K562 (cell line): Measurements from ENCODE around the gene PCDHA7. TPM values are rescaled to one million over a fixed set of nuclear protein-coding genes. Genes with fewer than 3 reads are reported as not detected.

Experiments
- ATAC-seq: fragments of 200-7000 bp; cut with Tn5 transposase; 3 replicates; pipeline ENCODE4 v1.9.1; 2020; ENCODE audit warnings: moderate library complexity
- BruUV-seq: library from RNA; stranded (reverse); fragments of 400-500 nt; replicated peaks from 2 replicates; lab custom pipeline; 2021; lab: Mats Ljungman, UMichigan
- CTCF ChIA-PET: fragments of 300-600 bp; formaldehyde crosslinking; extraction: SDS; loops from one replicate; lab custom pipeline; 2021; ENCODE audit warnings: low intra/inter-chr PET ratio; lab: Yijun Ruan, JAX
- POLR2A ChIA-PET: fragments of 300-600, 350-650 bp; sonication (Branson Sonifier 250); formaldehyde crosslinking; extraction: SDS; loops from one replicate; lab custom pipeline; 2021; ENCODE audit warnings: antibody characterized with exemption, inconsistent platforms; lab: Yijun Ruan, JAX
- DNase-seq, 4 experiments: peaks; one replicate each; pipeline versions ENCODE4 v3.0.0 to v3.0.0-alpha.2; 2011 to 2018; ENCODE audit warnings: low spot score in 3 of 4, mixed read lengths in 3 of 4; ENCODE audit errors: extremely low read depth in 1 of 4
- FAIRE-seq: peaks from 2 replicates; lab custom pipeline; 2011; peaks lifted over from hg19 to GRCh38; lab: Jason Lieb, UNC
- H2AFZ ChIP-seq: 2 replicates; pipeline ENCODE4 v1.6.0; 2011; ENCODE audit warnings: low read depth, low read length, control low read depth, inconsistent platforms
- H3K27ac ChIP-seq: fragments of 200-600 bp; 3 replicates; pipeline ENCODE4 v1.8.0; 2011; ENCODE audit warnings: low read depth, mild to moderate bottlenecking, control low read depth, inconsistent platforms, low read length, moderate library complexity, mixed read lengths; ENCODE audit errors: extremely low read depth
- H3K27me3 ChIP-seq, 2 experiments: fragments of 300-600 bp in 1 of 2; 2 replicates in 1 of 2; 3 replicates in 1 of 2; pipeline versions ENCODE4 v1.6.0 to v1.8.0; 2011; ENCODE audit warnings: inconsistent platforms in 2 of 2, low read length in 2 of 2, mild to moderate bottlenecking in 1 of 2, mixed read lengths in 1 of 2, moderate library complexity in 1 of 2; ENCODE audit not compliant: control insufficient read depth in 2 of 2, insufficient read depth in 2 of 2
- H3K36me3 ChIP-seq: fragments of 300-600 bp; 3 replicates; pipeline ENCODE4 v1.8.0; 2011; ENCODE audit warnings: mild to moderate bottlenecking, low read length, inconsistent platforms; ENCODE audit not compliant: control insufficient read depth, insufficient read depth
- H3K4me1 ChIP-seq, 2 experiments: fragments of 200-600 bp in 1 of 2; replicated peaks in 1 of 2; 2 replicates in 1 of 2; 3 replicates in 1 of 2; pipeline versions ENCODE4 v1.5.1 to v1.8.0; 2011; ENCODE audit warnings: inconsistent platforms in 2 of 2, low read length in 2 of 2, mild to moderate bottlenecking in 1 of 2, mixed read lengths in 1 of 2, moderate library complexity in 1 of 2; ENCODE audit not compliant: control insufficient read depth in 2 of 2, insufficient read depth in 2 of 2
- H3K4me2 ChIP-seq: 2 replicates; pipeline ENCODE4 v1.6.1; 2011; ENCODE audit warnings: low read length, control low read depth, inconsistent platforms, mixed read lengths; ENCODE audit not compliant: insufficient read depth
- H3K4me3 ChIP-seq: fragments of 200-600 bp; sonication (generic), shearing (Covaris generic); 2 replicates; pipeline ENCODE4 v1.5.1; 2016; ENCODE audit warnings: control low read depth, inconsistent platforms
- H3K79me2 ChIP-seq: fragments of 200-600 bp; 3 replicates; pipeline ENCODE4 v1.8.0; 2011; ENCODE audit warnings: low read length, inconsistent platforms; ENCODE audit not compliant: control insufficient read depth, insufficient read depth
- H3K9ac ChIP-seq, 2 experiments: 2 replicates each; pipeline versions ENCODE4 v1.6.0 to v1.6.1; 2011; ENCODE audit warnings: low read depth in 2 of 2, low read length in 2 of 2, control low read depth in 1 of 2, inconsistent platforms in 1 of 2, mild to moderate bottlenecking in 1 of 2, mixed read lengths in 1 of 2; ENCODE audit not compliant: insufficient read depth in 1 of 2
- H3K9me1 ChIP-seq: one replicate; pipeline ENCODE4 v1.6.0; 2011; ENCODE audit warnings: inconsistent platforms, mild to moderate bottlenecking, low read length, moderate library complexity; ENCODE audit not compliant: control insufficient read depth, insufficient read depth
- H3K9me3 ChIP-seq: replicated peaks from 2 replicates; pipeline ENCODE4 v1.5.1; 2011; ENCODE audit warnings: low read depth, low read length, inconsistent platforms; ENCODE audit not compliant: control insufficient read depth, insufficient read depth
- H4K20me1 ChIP-seq: replicated peaks from 2 replicates; pipeline ENCODE4 v1.6.1; 2011; ENCODE audit warnings: low read length, inconsistent platforms, mixed read lengths; ENCODE audit not compliant: control insufficient read depth, insufficient read depth
- E4F1 ChIP-seq: fragments of 250-450 bp; sonication (Bioruptor Pico); IDR thresholded peaks from 2 replicates; pipeline ENCODE4 v1.5.0; 2021; ENCODE audit warnings: mild to moderate bottlenecking, borderline replicate concordance
- FOXK1 ChIP-seq: sonication (generic); formaldehyde crosslinking; IDR thresholded peaks from 2 replicates; pipeline ENCODE4 v1.8.0; 2022; ENCODE audit warnings: missing genetic modification reagents, mild to moderate bottlenecking, borderline replicate concordance
- HDGF ChIP-seq: fragments of 450-650 bp; IDR thresholded peaks from 2 replicates; pipeline ENCODE4 v1.6.1; 2016
- IRF2 ChIP-seq: sonication (generic); formaldehyde crosslinking; IDR thresholded peaks from 2 replicates; pipeline ENCODE4 v1.8.1; 2022; ENCODE audit warnings: mild to moderate bottlenecking, missing genetic modification reagents
- KDM4B ChIP-seq, 2 experiments: fragments of 450-650 bp in 1 of 2; sonication (generic) in 1 of 2; IDR thresholded peaks; 2 replicates each; pipeline ENCODE4 v1.6.1; 2016 to 2017; ENCODE audit warnings: borderline replicate concordance in 2 of 2, antibody characterized with exemption in 1 of 2, low read depth in 1 of 2, mild to moderate bottlenecking in 1 of 2
- KDM5B ChIP-seq: fragments of 200-600 bp; sonication (generic); IDR thresholded peaks from 2 replicates; pipeline ENCODE4 v1.6.1; 2012; ENCODE audit warnings: low read depth, mild to moderate bottlenecking, moderate library complexity, low read length, control low read depth, inconsistent platforms; ENCODE audit not compliant: insufficient replicate concordance
- NRF1 ChIP-seq, 2 experiments: fragments of 450-650 bp; IDR thresholded peaks in 1 of 2; conservative IDR thresholded peaks in 1 of 2; 2 replicates each; pipeline ENCODE4 v1.6.1; 2014; ENCODE audit warnings: mild to moderate bottlenecking in 2 of 2
- SMARCC2 ChIP-seq: fragments of 450-650 bp; IDR thresholded peaks from 2 replicates; pipeline ENCODE4 v1.6.1; 2017; ENCODE audit warnings: antibody characterized with exemption, moderate library complexity, mild to moderate bottlenecking, low read depth
- TARDBP ChIP-seq: fragments of 450-650 bp; IDR thresholded peaks from 2 replicates; pipeline ENCODE4 v1.6.1; 2016
- TRIM24 ChIP-seq, 2 experiments: fragments of 450-650 bp; IDR thresholded peaks; 2 replicates each; pipeline ENCODE4 v1.6.1; 2016
- TSHZ1 ChIP-seq: fragments of 250-450 bp; sonication (Bioruptor Pico); IDR thresholded peaks from 2 replicates; pipeline ENCODE4 v1.4.0; 2020; ENCODE audit warnings: mild to moderate bottlenecking, moderate library complexity
- WGBS: fragments of 100-300 bp; shearing (Covaris generic); methylation state at CpG from one replicate; pipeline ENCODE4 v1.1.6; 2016; ENCODE audit warnings: low coverage, mixed read lengths; ENCODE audit not compliant: insufficient coverage; ENCODE audit errors: missing lambda C conversion rate; 5-methylcytosine and 5-hydroxymethylcytosine counted together
- in situ Hi-C: fragments of 300-500 bp; cut with MboI; formaldehyde crosslinking; loops from 4 replicates; pipeline ENCODE4 v1.15.0; 2018; ENCODE audit warnings: inconsistent platforms, mixed read lengths
- intact Hi-C: fragments of 100-400 bp; cut with micrococcal nuclease; formaldehyde crosslinking; loops from 2 replicates; pipeline ENCODE4 v1.14.2; 2022
- polyA plus RNA-seq, 8 experiments: library from polyadenylated mRNA; depleted of rRNA in 4 of 8; stranded (reverse) in 5 of 8; unstranded in 3 of 8; fragments of >200 nt; fragmentation: Nextera tagmentation in 2 of 8; fragmentation: Illumina TruSeq in 1 of 8; extraction: Ambion mirVana in 2 of 8; extraction: Trizol in 1 of 8; gene quantifications; 2 replicates each; pipeline versions ENCODE4 v1.2.1 to v1.2.3, GENCODE V29; 2011 to 2014; ENCODE audit warnings: inconsistent platforms in 1 of 8, missing spikeins in 1 of 8
- total RNA-seq, 7 experiments: library from RNA; depleted of rRNA in 6 of 7; stranded (reverse); fragments of >200 nt in 6 of 7; fragmentation: Illumina TruSeq in 2 of 7; extraction: Trizol in 2 of 7; gene quantifications; 2 replicates each; pipeline versions ENCODE4 v1.2.1 to v1.2.3, GENCODE V29; 2011 to 2021; ENCODE audit warnings: low replicate concordance in 1 of 7

The PCDHA7 gene
- total and polyA plus RNA-seq, 9 of the 15 experiments (the other 6 are each of a cell fraction or from before 2014, with no cell fraction given) = not detected

DNA sequence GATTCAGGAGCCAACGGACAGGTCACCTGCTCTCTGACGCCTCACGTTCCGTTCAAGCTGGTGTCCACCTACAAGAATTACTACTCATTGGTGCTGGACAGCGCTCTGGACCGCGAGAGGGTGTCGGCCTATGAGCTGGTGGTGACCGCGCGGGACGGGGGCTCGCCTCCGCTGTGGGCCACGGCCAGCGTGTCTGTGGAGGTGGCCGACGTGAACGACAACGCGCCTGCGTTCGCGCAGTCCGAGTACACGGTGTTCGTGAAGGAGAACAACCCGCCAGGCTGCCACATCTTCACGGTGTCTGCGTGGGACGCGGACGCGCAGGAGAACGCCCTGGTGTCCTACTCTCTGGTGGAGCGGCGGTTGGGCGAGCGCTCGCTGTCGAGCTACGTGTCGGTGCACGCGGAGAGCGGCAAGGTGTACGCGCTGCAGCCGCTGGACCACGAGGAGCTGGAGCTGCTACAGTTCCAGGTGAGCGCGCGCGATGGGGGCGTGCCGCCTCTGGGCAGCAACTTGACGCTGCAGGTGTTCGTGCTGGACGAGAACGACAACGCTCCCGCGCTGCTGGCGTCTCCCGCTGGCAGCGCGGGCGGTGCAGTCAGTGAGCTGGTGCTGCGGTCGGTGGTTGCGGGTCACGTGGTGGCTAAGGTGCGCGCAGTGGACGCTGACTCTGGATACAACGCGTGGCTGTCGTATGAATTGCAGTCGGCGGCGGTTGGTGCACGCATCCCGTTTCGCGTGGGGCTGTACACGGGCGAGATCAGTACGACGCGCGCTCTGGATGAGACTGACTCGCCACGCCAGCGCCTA is 23.3 kb downstream of the PCDHA7 start:
- FAIRE-seq = no peak
- H3K79me2 ChIP-seq = no peaks in the 10 kb centered on the region
- in situ Hi-C loops = no loop called here

DNA sequence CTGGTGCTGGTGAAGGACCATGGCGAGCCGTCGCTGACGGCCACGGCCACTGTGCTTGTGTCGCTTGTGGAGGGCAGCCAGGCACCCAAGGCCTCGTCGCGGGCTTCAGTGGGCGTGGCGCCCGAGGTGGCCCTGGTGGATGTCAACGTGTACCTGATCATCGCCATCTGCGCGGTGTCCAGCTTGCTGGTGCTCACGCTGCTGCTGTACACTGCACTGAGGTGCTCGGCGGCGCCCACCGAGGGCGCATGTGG is 23.8 kb downstream of the PCDHA7 start:
- in situ Hi-C loops = no loop called here
- FAIRE-seq (no peak), DNase-seq (no peak), ATAC-seq (no peak)
- ChIA-PET CTCF (interaction anchor here (0.9 kb wide), 1 partner anchor 183 kb away, joined by 3 read pairs; no protein-coding TSS in a partner anchor), POLR2A (interaction anchor here (0.6 kb wide), 1 partner anchor 12 kb away, joined by 3 read pairs; no protein-coding TSS in a partner anchor)
- 11% methylated on average over 12 of the region's 22 CpGs for WGBS
- Histone ChIP-seq H3K9me3 (0 out of 2 replicates have a peak, but pooled peaks cover 2% of the 10 kb centered on the region), H3K4me2 (no peak overlapping the region), H3K27me3 (peaks cover 0 to 4% of the 10 kb centered on the region in 2 experiments; a peak in 2 of 5 replicates), H3K9ac (no peak overlapping the region), H3K27ac (no peak overlapping the region), H2AFZ (no peak overlapping the region), H4K20me1 (no peaks in the 10 kb centered on the region), H3K79me2 (no peaks in the 10 kb centered on the region), H3K4me1 (peaks cover 0 to 4% of the 10 kb centered on the region in 2 experiments; a peak in 1 of 5 replicates), H3K4me3 (no peak overlapping the region), H3K36me3 (no peaks in the 10 kb centered on the region), H3K9me1 (no peaks in the 10 kb centered on the region)
- intact Hi-C loops = no loop called here
- BruUV-seq = no TSS peak
- no peak for TF ChIP-seq KDM4B (IDR thresholded peaks at IDR 0.05; ENCODE audit: borderline replicate concordance in 2 of 2, low read depth in 1 of 2)
- no peak for TF ChIP-seq E4F1
- TF ChIP-seq NRF1 (conservative IDR thresholded peaks at IDR 0.05 in 1 of 2, IDR thresholded peaks at IDR 0.05 in 1 of 2) = no peak
- no peak for TF ChIP-seq FOXK1 (CRISPR knock-in tag)
- no peak for TF ChIP-seq TSHZ1 (CRISPR knock-in tag)
- TF ChIP-seq TRIM24 (IDR thresholded peaks at IDR 0.05) = no peak

More for the DNA sequence above, 23.3 kb downstream of the PCDHA7 start:
- H3K27ac ChIP-seq = no peak overlapping the region
- ChIA-PET CTCF (interaction anchor here (0.9 kb wide), 1 partner anchor 184 kb away, joined by 3 read pairs; no protein-coding TSS in a partner anchor), POLR2A (interaction anchor here (0.6 kb wide), 1 partner anchor 12 kb away, joined by 3 read pairs; no protein-coding TSS in a partner anchor)
- no peak for TF ChIP-seq TARDBP
- TF ChIP-seq IRF2 (CRISPR knock-in tag) = no peak
- TF ChIP-seq HDGF = no peak
- TF ChIP-seq SMARCC2 = no peak
- no peak for TF ChIP-seq KDM5B
- intact Hi-C loops = no loop called here
- no peaks in the 10 kb centered on the region for H4K20me1 ChIP-seq
- no peaks in the 10 kb centered on the region for H3K9me1 ChIP-seq
- H3K9me3 ChIP-seq = 0 out of 2 replicates have a peak, but pooled peaks cover 2% of the 10 kb centered on the region
- BruUV-seq = no TSS peak
- H3K4me3 ChIP-seq = no peak overlapping the region
- H3K4me1 ChIP-seq = no peaks in the 10 kb centered on the region
- 57% methylated on average over 52 of the region's 94 CpGs for WGBS
- DNase-seq (no peak), ATAC-seq (no peak)
- H3K36me3 ChIP-seq = no peaks in the 10 kb centered on the region
- H2AFZ ChIP-seq = no peak overlapping the region
- no peak overlapping the region for H3K9ac ChIP-seq
- peaks cover 0 to 3% of the 10 kb centered on the region in 2 experiments; a peak in 2 of 5 replicates for H3K27me3 ChIP-seq
- no peak overlapping the region for H3K4me2 ChIP-seq
